GM12878 (cell line): ENCODE measurements around the gene ANKS1A. TPM values are rescaled to one million over a fixed set of nuclear protein-coding genes. Genes with fewer than 3 reads are reported as not detected.
"Not testable (repeated sequence)": the region's sequence is repeated elsewhere in the genome, so short reads cannot be mapped to it uniquely, and the experiment has no call there.

Experiments used
- ATAC-seq: fragments of 200-7000 bp; cut with Tn5 transposase; 3 replicates; pipeline ENCODE4 v1.9.1; 2020; ENCODE audit warnings: mild to moderate bottlenecking, moderate library complexity
- BruUV-seq: library from RNA; stranded (reverse); fragments of 400-500 nt; replicated peaks from 2 replicates; lab custom pipeline; 2021; lab: Mats Ljungman, UMichigan
- CTCF ChIA-PET: fragments of 300-600 bp; sonication (Branson Sonifier 250); formaldehyde crosslinking; extraction: SDS; loops from one replicate; lab custom pipeline; 2021; ENCODE audit warnings: inconsistent platforms; lab: Yijun Ruan, JAX
- POLR2A ChIA-PET: fragments of 350-600 bp; formaldehyde crosslinking; extraction: SDS; loops from one replicate; lab custom pipeline; 2021; ENCODE audit warnings: inconsistent platforms; lab: Charles Lee
- RAD21 ChIA-PET: fragments of 300-600 bp; sonication (Branson Sonifier 250); formaldehyde crosslinking; loops from one replicate; lab custom pipeline; 2023; ENCODE audit warnings: antibody characterized with exemption; ENCODE audit not compliant: unreplicated experiment; lab: Charles Lee
- SMC1A ChIA-PET: fragments of 300-600 bp; sonication (Branson Sonifier 250); formaldehyde crosslinking; loops from one replicate; lab custom pipeline; 2023; ENCODE audit not compliant: unreplicated experiment, uncharacterized antibody; lab: Charles Lee
- DNase-seq: peaks from one replicate; pipeline ENCODE4 v3.0.0-alpha.2; 2011; ENCODE audit warnings: low read depth, low spot score
- FAIRE-seq: peaks from 3 replicates; lab custom pipeline; 2011; peaks lifted over from hg19 to GRCh38; lab: Jason Lieb, UNC
- H2AFZ ChIP-seq: 2 replicates; pipeline ENCODE4 v1.6.0; 2011; ENCODE audit warnings: low read depth, low read length, control low read depth; ENCODE audit not compliant: control insufficient read depth
- H3K27ac ChIP-seq: 2 replicates; pipeline ENCODE4 v1.5.1; 2011; ENCODE audit warnings: control low read depth; ENCODE audit not compliant: control insufficient read depth, insufficient read depth
- H3K27me3 ChIP-seq, 2 experiments: replicated peaks in 1 of 2; 2 replicates each; pipeline versions ENCODE4 v1.6.0 to v1.6.1; 2011; ENCODE audit warnings: low read length in 1 of 2; ENCODE audit not compliant: control insufficient read depth in 2 of 2, insufficient read depth in 2 of 2
- H3K36me3 ChIP-seq, 2 experiments: 2 replicates each; pipeline ENCODE4 v1.5.1; 2011; ENCODE audit warnings: low read length in 1 of 2; ENCODE audit not compliant: control insufficient read depth in 2 of 2, insufficient read depth in 2 of 2
- H3K4me1 ChIP-seq: 2 replicates; pipeline ENCODE4 v1.6.1; 2011; ENCODE audit warnings: mild to moderate bottlenecking, low read length, moderate library complexity, mixed read lengths; ENCODE audit not compliant: control insufficient read depth, insufficient read depth
- H3K4me2 ChIP-seq: 2 replicates; pipeline ENCODE4 v1.6.0; 2011; ENCODE audit warnings: control low read depth; ENCODE audit not compliant: control insufficient read depth, insufficient read depth
- H3K4me3 ChIP-seq: fragments of 200-600 bp; sonication (generic); 2 replicates; pipeline ENCODE4 v1.5.1; 2016
- H3K79me2 ChIP-seq: 2 replicates; pipeline ENCODE4 v1.6.0; 2011; ENCODE audit warnings: low read length; ENCODE audit not compliant: control insufficient read depth, insufficient read depth
- H3K9ac ChIP-seq: 2 replicates; pipeline ENCODE4 v1.8.0; 2011; ENCODE audit warnings: low read length, control low read depth, mixed read lengths; ENCODE audit not compliant: control insufficient read depth, insufficient read depth
- H3K9me3 ChIP-seq: replicated peaks from 3 replicates; pipeline ENCODE4 v1.5.1; 2011; ENCODE audit warnings: mild to moderate bottlenecking, low read length; ENCODE audit not compliant: control insufficient read depth, insufficient read depth
- H4K20me1 ChIP-seq: 2 replicates; pipeline ENCODE4 v1.6.0; 2011; ENCODE audit not compliant: control insufficient read depth, insufficient read depth
- WGBS: methylation state at CpG from one replicate; pipeline ENCODE4 v1.1.6; 2016; ENCODE audit warnings: low lambda C conversion rate; ENCODE audit not compliant: insufficient replicate concordance, insufficient coverage; ENCODE audit errors: missing lambda C conversion rate; 5-methylcytosine and 5-hydroxymethylcytosine counted together
- in situ Hi-C: fragments of 300-500 bp; cut with MboI; formaldehyde crosslinking; loops from 9 replicates; pipeline ENCODE4 v1.14.3; 2018; ENCODE audit warnings: mixed read lengths
- intact Hi-C: fragments of 100-400 bp; cut with micrococcal nuclease; formaldehyde crosslinking; loops from one replicate; pipeline ENCODE4 v1.14.2; 2022; ENCODE audit not compliant: unreplicated experiment
- polyA plus RNA-seq, 11 experiments: library from polyadenylated mRNA; depleted of rRNA in 4 of 11; unstranded in 6 of 11; stranded (reverse) in 5 of 11; fragments of >200 nt; fragmentation: Nextera tagmentation in 4 of 11; fragmentation: Illumina TruSeq in 1 of 11; extraction: Ambion mirVana in 4 of 11; extraction: Trizol in 1 of 11; gene quantifications; 1 replicate in 1 of 11; 2 replicates in 10 of 11; pipeline versions ENCODE4 v1.2.1 to v1.2.3, GENCODE V29; 2011 to 2016; ENCODE audit warnings: inconsistent platforms in 2 of 11, missing spikeins in 2 of 11, low read depth in 1 of 11
- total RNA-seq, 4 experiments: library from RNA; depleted of rRNA in 3 of 4; stranded (reverse); fragments of >200 nt in 3 of 4; fragmentation: Illumina TruSeq in 1 of 4; extraction: Trizol in 1 of 4; gene quantifications; 2 replicates each; pipeline versions ENCODE4 v1.2.1 to v1.2.3, GENCODE V29; 2013 to 2021

The ANKS1A gene
- total and polyA plus RNA-seq, 10 of the 15 experiments (the other 5 are each of a cell fraction or from before 2014, with no cell fraction given) = 0.60 to 7.0 (median 3.0) TPM

DNA sequence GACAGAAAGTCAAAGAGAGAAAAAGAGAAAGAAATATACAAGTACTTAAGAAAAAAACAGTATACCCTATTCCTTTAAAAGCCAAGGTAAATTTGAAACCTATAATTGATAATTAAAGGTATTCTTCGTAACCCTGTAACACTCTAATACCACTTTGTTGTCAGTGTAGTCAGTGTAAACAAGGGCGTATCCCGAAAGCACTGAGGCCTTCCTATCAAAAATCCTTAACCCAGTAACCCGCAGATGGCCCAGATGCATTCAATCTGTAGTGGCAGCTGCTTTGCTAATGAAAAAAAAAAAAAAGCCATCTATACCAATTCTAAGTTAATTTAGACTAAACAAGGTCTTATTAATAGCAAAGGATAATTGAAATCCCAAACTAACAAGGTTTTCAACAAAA lies 110.9 kb downstream of the ANKS1A start:
- H3K4me3 ChIP-seq, DNase-seq, POLR2A ChIA-PET, H2AFZ ChIP-seq, H3K9ac ChIP-seq, FAIRE-seq, H3K4me1 ChIP-seq, in situ Hi-C loops, H3K27me3 ChIP-seq, CTCF ChIA-PET, H3K4me2 ChIP-seq, H3K27ac ChIP-seq, H4K20me1 ChIP-seq, H3K36me3 ChIP-seq, H3K79me2 ChIP-seq, SMC1A ChIA-PET, RAD21 ChIA-PET, H3K9me3 ChIP-seq, intact Hi-C loops, BruUV-seq, ATAC-seq: not testable (repeated sequence)
- WGBS = 84% methylated on average over 4 of the region's 4 CpGs

DNA sequence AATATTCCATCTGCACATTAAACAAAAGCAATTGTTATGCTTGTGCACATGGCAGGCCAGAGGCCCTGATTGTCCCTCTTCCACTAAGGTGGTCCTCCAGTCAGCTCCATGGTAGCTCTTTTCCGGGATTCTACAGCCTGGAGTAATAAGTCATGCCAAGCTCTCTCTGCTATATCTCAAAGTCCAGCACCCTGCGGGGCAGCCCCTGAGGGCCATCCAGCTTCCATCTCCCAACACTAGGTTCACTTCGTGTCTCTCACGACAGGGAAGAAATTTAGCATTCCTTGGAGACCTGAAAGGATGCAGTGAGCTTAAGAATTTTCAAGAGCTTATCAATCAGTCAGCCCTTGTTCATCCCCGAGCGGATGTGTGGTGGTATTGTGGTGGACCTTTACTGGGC lies 112.3 kb downstream of the ANKS1A start:
- DNase-seq, POLR2A ChIA-PET, H3K27ac ChIP-seq, H3K79me2 ChIP-seq, H4K20me1 ChIP-seq, ATAC-seq, H2AFZ ChIP-seq, in situ Hi-C loops, H3K4me3 ChIP-seq, H3K9me3 ChIP-seq, RAD21 ChIA-PET, H3K4me2 ChIP-seq, H3K9ac ChIP-seq, intact Hi-C loops, H3K36me3 ChIP-seq, H3K27me3 ChIP-seq, BruUV-seq, H3K4me1 ChIP-seq, FAIRE-seq: not testable (repeated sequence)
- ChIA-PET CTCF (interaction anchor here (0.8 to 3.2 kb wide), 5 partner anchors 9 to 138 kb away, joined by 3 to 12 read pairs (median 3); no protein-coding TSS in a partner anchor), SMC1A (interaction anchor here (1.6 kb wide), 1 partner anchor 14 kb away, joined by 6 read pairs; no protein-coding TSS in a partner anchor)
- WGBS = 96% methylated on average over 6 of the region's 6 CpGs

DNA sequence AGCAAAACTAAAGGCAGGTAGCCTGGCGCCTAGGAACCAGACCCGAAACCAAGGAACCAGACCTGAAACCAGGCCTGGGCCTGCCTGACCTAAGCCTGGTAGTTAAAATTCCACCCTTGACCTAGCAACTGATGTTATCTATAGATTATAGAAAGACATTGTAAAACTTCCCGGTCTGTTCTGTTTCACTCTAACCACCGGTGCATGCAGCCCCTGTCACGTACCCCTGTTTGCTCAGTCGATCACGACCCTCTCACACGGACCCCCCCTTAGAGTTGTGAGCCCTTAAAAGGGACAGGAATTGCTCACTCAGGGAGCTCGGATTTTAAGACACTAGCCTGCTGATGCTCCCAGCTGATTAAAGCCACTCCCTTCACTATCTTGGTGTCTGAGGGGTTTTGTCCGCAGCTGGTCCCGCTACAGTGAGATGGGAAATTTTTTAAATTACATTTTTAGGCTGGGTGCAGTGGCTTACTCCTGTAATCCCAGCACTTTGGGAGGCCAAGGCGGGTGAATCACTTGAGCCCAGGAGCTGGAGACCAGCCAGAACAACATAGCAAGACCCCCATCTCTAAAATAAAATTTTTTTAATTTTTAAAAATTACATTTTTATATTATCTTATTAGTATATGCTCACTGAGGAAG lies 115.0 kb downstream of the ANKS1A start:
- H3K27ac ChIP-seq, intact Hi-C loops, ATAC-seq, POLR2A ChIA-PET, CTCF ChIA-PET, FAIRE-seq, H3K4me2 ChIP-seq, H3K4me3 ChIP-seq, H3K36me3 ChIP-seq, H3K4me1 ChIP-seq, H3K9me3 ChIP-seq, H3K9ac ChIP-seq, BruUV-seq, H4K20me1 ChIP-seq, H3K79me2 ChIP-seq, H2AFZ ChIP-seq, in situ Hi-C loops, DNase-seq, H3K27me3 ChIP-seq: not testable (repeated sequence)
- RAD21 ChIA-PET = interaction anchor here (1.4 kb wide), 1 partner anchor 17 kb away, joined by 3 read pairs; no protein-coding TSS in a partner anchor
- SMC1A ChIA-PET = interaction anchor here (1.3 kb wide), 1 partner anchor 136 kb away, joined by 4 read pairs; no protein-coding TSS in a partner anchor
- 85% methylated on average over 12 of the region's 12 CpGs for WGBS
